ENCODE measurements around the gene NHSL1.

The NHSL1 gene

GRCh38 chr6:138499303-138500018, at the start of gene NHSL1:
TSS of gene NHSL1 (minus strand) at chr6:138499494. CDS start at chr6:138499290, 204 bp downstream.
- no peak for DNase-seq

- no peak for DNase-seq
Observed at GRCh38 chr6:138546733-138547185, 47.5 kb upstream of the NHSL1 start.

- no peak for DNase-seq
Observed at GRCh38 chr6:138545621-138545980, 46.3 kb upstream of the NHSL1 start.

GRCh38 chr6:138544501-138544900, 45.2 kb upstream of the NHSL1 start:
- no peak for DNase-seq

- no peak for DNase-seq
Observed at GRCh38 chr6:138543657-138544056, 44.4 kb upstream of the NHSL1 start.

GRCh38 chr6:138541823-138542481, 42.7 kb upstream of the NHSL1 start:
- DNase-seq = no peak

- DNase-seq = no peak
Observed at GRCh38 chr6:138540468-138540867, 41.2 kb upstream of the NHSL1 start.

GRCh38 chr6:138539876-138540275, 40.6 kb upstream of the NHSL1 start:
- DNase-seq = no peak

- DNase-seq = no peak
Observed at GRCh38 chr6:138538390-138539031, 39.2 kb upstream of the NHSL1 start.

GRCh38 chr6:138537106-138537505, 37.8 kb upstream of the NHSL1 start:
- no peak for DNase-seq

- DNase-seq = no peak
Observed at GRCh38 chr6:138535728-138536455, 36.6 kb upstream of the NHSL1 start.

GRCh38 chr6:138533667-138534066, 34.4 kb upstream of the NHSL1 start:
- DNase-seq = no peak

- no peak for DNase-seq
Observed at GRCh38 chr6:138531387-138531786, 32.1 kb upstream of the NHSL1 start.

GRCh38 chr6:138529478-138529877, 30.2 kb upstream of the NHSL1 start:
- DNase-seq = no peak

- no peak for DNase-seq
Observed at GRCh38 chr6:138528956-138529355, 29.7 kb upstream of the NHSL1 start.

GRCh38 chr6:138528137-138528536, 28.8 kb upstream of the NHSL1 start:
- DNase-seq = no peak

GRCh38 chr6:138527411-138528088, 28.3 kb upstream of the NHSL1 start:
- DNase-seq = no peak

- no peak for DNase-seq
Observed at GRCh38 chr6:138526822-138527235, 27.5 kb upstream of the NHSL1 start.

GRCh38 chr6:138525355-138525754, 26.1 kb upstream of the NHSL1 start:
- DNase-seq = no peak

- DNase-seq = no peak
Observed at GRCh38 chr6:138524526-138524925, 25.2 kb upstream of the NHSL1 start.

- DNase-seq = no peak
Observed at GRCh38 chr6:138523347-138524210, 24.3 kb upstream of the NHSL1 start.

- no peak for DNase-seq
Observed at GRCh38 chr6:138522611-138523010, 23.3 kb upstream of the NHSL1 start.

All from cerebellar nuclear complex (tissue), 1 donor.